GM19463 (cell line): ENCODE measurements around the gene PKP1.

Experiments
- ATAC-seq: cut with Tn5 transposase; IDR thresholded peaks from one replicate; pipeline ENCODE4 v1.9.1; 2021; ENCODE audit warnings: mild to moderate bottlenecking, moderate library complexity; ENCODE audit not compliant: unreplicated experiment

PKP1 gene

DNA sequence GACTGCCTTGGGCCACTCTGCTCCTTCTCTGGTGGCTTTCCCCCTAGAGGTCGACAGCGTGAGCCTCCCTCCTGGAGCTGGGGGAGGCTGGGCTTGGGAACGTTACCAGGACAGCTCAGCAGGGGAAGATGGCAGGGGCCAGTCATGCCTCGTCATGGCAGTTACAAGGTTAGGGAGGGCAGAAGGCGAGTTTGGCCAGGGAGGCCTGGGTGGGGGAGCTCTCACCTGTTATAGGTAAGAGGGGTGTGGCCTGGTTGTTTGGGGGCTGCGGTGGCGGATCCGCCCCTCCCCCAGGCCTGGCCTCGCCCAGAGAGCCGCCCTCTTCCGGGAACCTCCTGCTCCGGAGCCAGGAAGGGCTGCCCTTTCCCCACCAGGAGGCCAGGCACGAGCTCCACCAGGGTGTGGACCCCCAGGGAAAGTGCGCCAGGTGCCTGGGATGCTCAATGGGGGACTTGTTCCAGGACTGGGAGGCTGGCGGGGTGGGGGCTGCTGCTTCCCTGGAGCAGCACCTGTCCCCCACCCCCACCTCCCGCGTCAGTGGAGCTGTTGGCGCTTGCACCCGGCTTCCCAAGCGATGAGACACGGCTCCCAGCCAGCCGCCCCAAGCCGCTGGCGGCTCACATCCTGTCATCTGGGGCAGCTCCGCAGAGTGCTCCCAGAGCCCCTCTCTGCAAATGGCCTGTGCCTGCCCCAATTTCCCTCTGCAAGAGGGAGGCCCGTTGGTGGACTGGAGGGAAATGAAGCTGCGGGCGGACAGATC is 23.6 kb upstream of the PKP1 start:
- no peak for ATAC-seq

DNA sequence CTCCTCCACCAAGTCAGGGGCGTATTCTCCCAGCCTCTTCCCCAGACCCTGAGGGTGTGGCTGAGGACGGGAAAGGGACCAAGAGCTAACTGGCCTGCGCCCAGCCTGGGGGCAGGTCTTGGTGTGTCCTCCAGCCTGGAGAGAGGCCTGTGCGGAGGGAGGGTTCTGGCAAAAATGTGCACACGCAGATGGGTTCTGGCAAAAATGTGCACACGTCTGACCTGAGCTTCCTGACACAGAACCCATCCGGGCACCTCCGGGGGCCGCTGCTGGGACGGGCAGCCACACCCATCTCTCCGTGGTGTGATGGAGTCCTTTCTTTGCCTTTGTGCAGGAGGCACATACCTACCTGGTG is 23.1 kb upstream of the PKP1 start:
- no peak for ATAC-seq

DNA sequence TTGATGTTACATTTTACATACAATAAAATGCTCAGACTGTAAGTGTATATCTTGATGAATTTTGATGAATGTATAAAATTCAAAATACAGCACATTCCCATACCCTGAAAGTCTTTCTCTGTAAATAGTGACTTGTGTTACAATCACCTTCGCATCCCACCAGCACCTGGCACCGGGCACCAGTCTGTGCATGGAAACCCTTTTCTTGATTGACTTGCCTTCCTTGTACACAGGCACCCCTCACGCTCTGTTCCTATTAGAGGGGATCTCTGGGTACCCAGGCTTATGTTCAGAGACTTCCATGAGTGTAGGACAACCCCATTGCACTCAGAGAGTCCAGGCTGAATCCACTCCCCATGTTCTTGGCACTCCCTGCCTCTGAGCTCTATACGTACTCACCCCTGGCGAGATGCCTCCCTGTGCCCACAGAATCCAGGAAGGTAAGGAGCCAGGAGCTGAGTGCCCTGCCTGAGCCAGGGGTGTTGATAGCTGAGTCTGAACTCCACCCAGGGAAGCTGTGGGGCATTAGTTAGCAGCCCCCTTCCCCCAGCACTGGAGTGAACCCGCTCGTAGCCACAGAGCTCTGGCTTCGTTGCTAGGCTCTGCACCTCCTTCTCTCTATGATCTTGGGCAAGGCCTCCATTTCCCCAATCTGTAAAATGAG is 22.5 kb upstream of the PKP1 start:
- ATAC-seq = no peak

DNA sequence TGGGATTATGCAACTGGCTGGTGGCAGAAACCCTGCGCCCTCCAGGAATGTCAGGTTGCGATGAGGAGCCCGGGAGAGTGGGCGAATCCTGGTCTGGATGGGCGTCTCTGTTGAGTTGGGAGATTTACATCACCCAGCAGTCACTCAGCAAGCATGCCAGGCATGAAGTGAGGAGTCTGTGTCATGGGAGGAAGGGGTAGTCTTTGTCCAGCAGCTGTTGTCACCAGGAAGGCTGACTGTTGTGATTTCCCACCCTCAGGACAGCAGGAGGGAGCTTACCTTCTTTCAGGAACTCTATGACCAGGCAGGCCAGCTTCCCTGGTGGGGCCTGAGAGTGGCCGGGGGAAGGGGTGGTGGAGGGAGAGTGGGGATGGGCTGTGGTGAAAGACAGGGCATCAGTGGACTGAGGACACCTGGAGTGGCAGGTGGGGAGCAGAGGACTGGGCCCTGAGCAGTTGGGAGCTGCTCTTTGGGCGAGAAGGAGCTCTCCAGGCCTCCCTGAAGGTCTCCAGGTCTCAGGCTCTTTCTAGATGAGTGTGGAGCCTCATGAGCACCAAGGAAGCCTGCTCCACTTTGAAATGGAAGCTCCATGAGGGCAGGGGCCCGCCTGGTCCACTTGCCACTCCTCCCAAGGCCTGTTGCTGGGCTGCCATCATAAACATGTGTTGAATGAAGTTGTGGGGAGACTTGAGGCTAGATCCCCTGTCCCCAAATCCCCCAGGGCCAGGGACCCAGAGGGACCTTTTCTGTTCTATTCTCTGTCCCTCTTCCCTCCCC is 21.3 kb upstream of the PKP1 start:
- no peak for ATAC-seq

DNA sequence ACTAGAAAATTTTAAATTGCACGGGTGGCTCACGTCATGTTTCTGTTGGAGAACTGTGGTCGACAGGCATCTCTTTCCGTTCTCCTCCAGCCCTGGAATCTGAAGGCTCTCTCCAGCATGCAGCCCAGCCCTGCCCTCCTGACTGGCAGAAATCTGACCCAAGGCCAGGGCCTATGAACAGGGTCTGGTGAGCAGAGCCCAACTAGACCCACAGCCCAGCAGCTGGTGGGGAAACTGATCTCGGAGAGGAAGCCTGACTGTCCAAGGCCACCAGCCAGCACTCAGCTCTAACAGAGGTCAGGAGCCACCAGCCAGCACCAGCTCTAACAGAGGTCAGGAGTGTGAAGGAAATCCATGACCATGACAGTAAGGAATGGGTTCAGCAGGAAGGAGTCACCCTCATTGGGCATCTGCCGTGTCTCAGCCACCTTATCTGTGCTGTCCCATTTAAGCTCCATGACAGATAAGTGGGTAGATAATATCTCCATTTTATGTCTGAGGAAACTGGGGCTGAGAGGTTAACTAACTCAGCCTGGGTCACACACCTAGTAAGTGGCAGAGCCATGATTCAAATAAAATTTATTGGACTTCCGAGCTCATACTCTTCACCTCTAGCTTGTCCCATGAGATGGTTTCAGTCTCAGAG is 20.2 kb upstream of the PKP1 start:
- no peak for ATAC-seq

DNA sequence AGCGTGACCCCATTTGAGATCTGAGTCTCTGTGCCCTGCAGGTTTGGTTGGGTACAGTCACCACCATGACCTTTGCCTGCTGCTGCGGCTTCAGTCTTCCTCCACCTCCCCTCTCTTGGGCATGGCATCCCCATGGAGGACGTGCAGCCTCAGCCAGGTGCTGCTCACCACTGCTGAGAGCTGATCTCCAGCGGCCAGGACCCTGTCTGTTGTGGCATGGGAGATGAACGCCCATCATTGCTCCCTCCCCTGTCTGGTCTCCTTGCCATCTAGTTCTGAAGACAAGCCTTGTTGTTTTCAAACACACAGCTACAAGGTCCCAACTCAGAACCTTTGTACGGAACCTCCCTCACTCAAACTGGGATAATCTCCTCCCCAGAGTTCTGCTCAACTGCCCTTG is 19.2 kb upstream of the PKP1 start:
- ATAC-seq = no peak

DNA sequence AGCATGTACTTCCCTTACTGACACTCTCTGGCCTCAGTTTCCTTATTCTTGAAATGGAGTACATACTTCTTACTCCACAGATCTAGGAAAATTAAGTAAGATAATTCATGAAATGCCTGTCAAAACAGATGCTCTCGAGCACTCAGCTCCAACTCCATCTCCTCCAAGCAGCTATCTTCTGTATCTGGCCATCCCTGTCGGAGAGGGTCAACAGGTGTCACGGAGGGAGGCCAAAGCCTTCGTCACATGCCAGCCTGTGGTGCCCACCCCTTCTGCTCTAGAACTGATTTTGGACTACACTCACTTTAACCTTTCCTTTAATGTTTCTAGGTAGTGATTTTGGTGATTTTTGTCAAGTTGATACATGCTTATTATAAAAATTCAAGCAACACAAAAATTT is 18.8 kb upstream of the PKP1 start:
- ATAC-seq = no peak

DNA sequence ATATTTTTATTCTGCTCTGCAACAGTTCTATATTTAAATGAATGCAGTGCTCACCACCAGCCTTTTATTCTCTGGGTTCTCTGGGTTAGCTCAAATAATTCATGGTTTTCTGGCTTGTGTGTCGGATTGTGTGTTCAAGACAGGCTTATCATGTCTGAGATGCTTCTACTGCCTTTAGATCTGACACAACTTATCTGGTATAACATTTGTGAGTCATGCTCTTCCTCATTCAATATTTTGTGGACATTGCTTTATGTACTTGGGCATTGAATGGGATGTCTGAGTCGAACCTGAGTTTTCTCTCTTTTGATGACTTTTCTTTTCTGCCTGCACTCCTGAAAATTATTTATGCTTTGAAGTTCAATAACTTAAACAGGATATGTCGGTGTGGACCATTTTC is 17.6 kb upstream of the PKP1 start:
- ATAC-seq = no peak

DNA sequence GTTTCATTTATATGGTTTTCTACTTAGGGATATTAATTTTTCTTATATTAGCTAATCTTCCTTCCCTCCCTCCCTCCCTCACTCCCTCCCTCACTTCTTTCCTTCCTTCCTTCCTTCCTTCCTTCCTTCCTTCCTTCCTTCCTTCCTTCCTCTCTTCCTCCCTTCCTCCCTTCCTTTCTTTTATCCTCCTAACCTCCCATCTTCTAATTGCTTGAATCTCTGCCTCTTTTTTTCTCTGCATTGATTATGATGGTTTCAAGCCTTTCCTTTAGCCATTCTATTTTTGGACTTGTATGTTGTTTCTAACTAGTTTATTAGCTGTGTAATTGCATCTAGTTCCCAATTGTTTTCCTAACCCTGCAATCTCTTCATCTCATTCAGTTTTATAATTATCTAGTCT is 17.0 kb upstream of the PKP1 start:
- ATAC-seq = no peak

DNA sequence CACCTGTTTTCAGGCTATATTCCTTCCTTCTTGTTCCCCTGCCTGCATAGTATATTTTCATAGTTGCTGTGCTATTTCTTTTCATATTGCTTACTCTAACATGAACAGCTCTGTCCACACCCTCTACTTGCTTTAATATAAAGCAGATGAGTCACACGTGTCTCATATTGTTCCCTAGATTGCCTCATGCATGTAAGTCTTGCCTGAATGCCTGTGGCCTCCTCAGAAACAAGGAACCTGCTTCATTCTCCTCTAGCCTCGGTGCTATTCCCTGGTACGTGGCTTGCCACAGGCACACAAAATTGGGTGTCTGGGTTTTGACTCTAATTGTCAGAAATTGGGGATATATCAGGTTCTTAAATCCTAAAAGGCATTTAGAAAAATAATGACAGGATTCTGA is 16.5 kb upstream of the PKP1 start:
- ATAC-seq = no peak

DNA sequence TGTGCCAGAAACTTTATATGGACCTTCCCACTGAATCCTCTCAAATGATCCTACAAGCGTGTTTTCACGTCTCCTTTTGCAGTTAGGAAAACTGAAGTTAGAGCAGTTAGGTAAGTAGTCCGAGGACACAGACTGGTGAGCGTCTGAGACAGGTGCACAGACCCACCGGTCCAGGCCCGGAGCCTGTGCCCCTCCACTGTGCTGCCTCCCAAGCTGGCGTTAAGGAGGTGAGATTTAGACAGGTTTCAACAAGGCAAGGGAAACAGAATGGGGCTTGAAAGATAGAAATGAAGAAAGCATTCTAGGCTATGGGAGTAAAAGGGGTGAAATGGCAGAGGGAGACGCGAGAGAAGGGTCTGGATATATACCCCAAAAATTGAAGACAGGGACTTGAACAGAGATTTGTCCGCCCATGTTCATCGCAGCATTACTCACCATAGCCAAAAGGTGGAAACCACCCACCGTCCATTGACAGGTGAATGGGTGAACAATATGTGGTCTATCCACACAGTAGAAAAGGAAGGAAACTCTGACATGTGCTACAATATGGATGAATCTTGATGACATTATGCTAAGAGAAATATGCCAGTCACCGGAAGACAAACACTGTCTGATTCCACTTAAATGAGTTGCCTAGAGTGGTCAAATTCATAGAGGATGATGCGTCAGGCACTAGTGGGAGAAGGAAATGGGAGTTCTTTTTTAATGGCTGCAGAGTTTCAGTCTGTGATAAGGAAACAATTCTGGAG is 15.7 kb upstream of the PKP1 start:
- ATAC-seq = no peak

DNA sequence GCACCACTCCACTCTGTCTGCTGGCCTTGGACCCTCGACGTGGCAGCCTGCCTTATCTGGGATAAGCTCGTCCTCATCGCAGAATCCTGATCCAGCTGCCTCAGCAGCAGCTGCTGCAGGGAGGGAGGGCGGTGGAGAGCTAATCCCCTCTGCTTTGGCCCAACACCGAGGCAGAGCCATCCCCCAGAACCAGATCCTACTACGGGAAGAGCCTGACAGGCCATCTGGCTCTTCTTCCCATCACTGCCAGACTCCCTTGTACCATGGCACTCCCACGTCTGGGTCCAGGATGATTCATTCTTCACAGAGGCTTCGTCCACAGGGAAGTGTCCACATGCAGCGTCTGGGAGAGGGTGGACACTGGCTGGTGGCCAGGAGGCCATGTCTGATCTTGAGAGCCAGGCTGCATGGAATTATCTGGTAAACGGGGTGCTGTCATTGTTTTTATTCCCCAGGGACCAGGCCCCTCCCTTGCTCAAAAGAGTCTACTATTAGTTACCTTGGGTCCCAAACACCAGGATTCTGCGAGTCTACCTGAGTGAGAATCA is 14.6 kb upstream of the PKP1 start:
- no peak for ATAC-seq

DNA sequence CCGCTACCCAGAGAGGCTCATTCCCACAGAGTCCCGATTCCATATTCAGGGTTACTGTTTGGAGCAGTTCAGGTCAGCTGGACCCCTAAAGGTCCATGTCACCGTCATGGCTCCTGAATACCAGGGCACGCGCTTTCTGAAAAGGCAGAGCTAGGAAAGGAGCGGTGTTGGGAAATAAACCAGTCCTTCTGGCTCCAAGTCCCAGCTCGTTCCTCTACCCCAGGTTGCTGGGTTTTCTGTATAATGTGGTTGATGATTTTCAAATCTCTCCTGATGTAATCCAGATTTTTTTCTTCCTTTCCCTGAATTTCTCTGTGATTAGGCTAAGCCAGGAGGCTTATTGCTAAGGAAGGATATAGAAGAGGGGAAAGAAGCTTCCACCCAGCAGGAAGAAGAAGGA is 14.0 kb upstream of the PKP1 start:
- no peak for ATAC-seq

DNA sequence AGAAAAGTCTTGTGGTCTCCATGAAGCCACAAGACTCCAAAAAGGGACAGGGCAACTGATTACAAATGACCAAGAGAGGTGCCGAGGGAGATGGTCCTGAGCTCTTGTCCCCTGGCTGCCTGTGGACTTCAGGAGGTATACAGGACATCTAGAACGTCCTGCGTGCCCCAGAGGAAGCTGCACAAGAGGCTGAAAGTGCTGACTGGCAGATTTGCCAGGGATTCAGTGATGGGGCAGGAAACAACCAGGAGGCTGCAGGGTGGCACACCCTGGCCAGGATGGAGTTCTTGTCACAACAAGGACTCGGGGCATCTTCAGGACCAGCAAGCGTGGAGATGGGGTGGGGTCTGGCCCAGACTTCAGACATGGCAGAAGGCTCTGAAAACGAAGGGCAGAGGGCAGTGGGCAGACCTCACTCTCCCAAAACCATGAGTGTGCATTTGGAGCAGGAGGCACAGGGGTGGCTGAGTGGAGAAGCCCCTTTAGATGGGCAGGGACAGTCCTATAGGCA is 13.4 kb upstream of the PKP1 start:
- no peak for ATAC-seq

DNA sequence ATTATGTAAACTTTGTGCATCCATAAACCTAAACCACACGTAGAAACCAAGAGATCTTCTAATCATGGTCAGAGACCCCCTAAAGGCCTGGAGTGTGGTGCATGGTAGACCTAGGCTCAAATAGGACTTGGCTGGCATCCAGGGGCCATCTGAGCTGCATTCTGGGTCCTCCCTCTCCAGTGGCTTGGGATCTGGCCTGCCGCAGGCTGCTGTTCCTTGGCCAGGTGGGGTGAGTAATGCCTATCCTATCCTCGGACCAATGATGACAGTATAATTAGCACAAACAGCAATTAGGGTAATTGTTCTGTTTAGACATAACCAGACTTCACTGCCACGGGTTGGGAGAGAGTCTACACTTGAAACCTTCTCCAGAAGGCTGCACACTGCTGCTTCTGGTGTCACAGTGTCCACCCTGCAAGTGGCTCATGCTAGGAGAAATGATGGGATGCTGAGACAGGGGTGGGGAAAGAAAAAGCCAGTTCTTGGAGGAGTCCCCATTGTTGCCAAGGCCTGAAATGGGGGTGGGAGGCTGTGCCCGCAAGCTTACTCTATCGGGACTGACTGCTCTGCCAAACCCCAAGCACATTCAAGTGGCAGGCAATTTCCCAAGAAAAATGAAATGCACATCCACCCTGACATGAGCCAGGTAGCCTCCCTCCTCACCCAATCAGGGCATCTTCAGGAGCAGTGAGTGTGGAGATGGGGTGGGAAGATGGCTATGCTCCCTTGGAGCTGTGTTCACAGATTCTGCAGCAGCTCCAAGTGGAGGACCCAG is 12.5 kb upstream of the PKP1 start:
- ATAC-seq = no peak

DNA sequence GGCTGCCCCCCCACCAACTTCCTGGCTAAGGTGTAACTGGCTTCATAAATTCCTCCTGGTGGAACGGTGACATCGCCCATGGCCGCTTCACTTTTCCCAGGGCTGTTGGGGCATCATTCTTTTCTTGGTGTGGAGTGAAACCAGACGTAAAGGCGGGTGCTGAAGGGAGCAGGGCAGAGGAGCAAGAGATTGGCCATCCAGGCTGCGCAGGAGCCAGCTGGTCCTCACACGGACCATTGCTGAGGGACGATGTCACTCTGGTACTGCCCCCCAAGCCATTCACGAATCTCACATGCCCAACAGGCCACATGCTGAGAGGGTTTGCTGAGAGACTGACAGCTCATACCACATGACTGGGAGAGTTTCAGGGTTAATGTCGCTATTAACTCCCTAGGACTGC is 10.5 kb upstream of the PKP1 start:
- ATAC-seq = no peak

DNA sequence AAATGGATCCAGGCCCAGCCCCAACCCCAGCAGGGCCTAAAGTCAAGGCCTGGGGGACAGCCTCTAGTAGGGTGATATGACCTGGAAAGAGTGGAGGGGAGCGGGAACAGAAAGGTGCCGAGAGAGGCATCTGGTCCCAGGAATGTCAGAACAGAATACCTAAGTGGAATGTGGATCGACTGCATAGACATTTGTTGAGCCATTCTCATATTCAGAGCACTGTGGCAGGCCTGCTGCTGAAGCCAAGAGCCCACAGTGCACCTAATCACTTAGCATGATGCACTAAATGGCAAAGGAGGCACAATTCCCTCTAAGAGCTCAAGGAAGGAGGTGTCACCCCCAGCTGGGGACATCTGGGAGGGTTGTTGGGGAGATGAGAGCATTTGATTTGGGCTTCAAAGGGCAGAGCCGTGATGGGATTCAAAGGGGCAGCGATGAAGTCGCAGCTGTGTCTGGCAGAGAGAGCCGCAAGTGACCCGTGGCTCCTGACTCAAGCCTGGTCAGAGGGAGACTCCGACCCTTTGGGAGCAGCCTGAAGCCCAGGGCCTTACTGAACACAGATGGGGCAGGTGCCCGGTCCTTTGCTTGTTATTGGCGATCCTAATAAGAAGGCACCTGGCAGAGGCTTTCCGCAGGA is 8.6 kb upstream of the PKP1 start:
- ATAC-seq = no peak

DNA sequence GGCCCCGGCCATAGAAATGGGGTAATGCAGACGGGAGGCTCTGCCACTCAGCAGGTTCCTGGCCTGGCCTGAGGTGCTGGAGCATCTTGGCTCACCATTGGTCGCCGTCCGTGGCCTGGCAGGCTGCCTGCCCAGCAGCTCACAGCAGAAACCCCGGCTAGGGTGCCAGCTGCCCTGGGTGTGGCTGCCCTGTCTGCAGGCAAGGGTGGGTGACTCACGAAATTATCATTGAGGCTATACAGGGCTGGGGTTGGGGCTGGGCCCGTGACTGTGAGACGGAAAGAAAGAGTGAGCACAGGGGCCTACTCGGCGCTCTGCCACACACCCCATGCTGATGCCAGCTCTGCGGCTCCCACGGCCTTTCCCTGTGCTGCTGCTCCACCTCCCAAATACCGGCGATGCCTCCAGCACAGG is 8.0 kb upstream of the PKP1 start:
- no peak for ATAC-seq

DNA sequence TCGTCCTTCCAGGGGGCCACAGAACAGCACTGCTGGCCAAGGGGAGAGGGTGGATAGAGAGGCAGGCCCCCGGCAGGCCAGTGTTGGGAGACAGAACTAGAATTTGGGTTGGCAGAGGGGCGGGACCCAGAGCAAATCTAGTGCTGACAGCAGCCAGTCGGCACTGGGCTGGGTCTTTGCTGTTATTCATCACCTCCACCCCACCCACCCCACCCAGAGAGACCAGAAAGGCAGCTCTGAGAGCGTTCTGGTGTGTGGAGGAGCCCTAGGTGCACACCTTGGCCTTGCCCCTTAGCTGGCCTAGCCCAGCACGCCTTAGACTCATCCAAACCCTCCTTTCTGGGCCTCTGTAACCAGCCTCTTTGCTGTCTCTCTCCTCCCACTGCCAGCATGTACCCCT is 6.4 kb upstream of the PKP1 start:
- ATAC-seq = no peak
